Right ventricle myocardium inferior (tissue), 1 donor: ENCODE measurements around the gene TENM4. TPM values are rescaled to one million over a fixed set of nuclear protein-coding genes. Genes with fewer than 3 reads are reported as not detected.

Source experiments
- ATAC-seq: fragments of 200-7000 bp; cut with Tn5 transposase; one replicate; pipeline ENCODE4 v1.9.1; 2020; ENCODE audit warnings: mild to moderate bottlenecking, moderate library complexity
- DNase-seq: peaks from one replicate; pipeline ENCODE4 v3.0.0; 2021; ENCODE audit errors: missing footprints
- intact Hi-C: fragments of 100-400 bp; cut with DNase I; formaldehyde crosslinking; loops from one replicate; pipeline ENCODE4 v1.11.0; 2022
- total RNA-seq: library from RNA; stranded (reverse); fragmentation: NEBNext Ultra II Directional; extraction: Animal tissue kit (Norgen Biotek cat#: 25700); gene quantifications from one replicate; pipeline ENCODE4 v1.2.1, GENCODE V29; 2021
- donor health status: DM: no; HTN: yes; CAD: no; lungs with severe emphysema.

The TENM4 gene
- total RNA-seq, 1 donor from 2014 or later: 0.35 TPM

- ATAC-seq: no peak
- no peak for DNase-seq
- intact Hi-C loops: no loop called here
Measured at GRCh38 chr11:78823588-78823987, 617.2 kb downstream of the TENM4 start.

GRCh38 chr11:78822931-78823423 lies 617.9 kb downstream of the TENM4 start:
- peak; percentile 69 for ATAC-seq

GRCh38 chr11:78821371-78822306 lies 619.2 kb downstream of the TENM4 start:
- ATAC-seq: no peak

More at GRCh38 chr11:78822931-78823423, 617.9 kb downstream of the TENM4 start:
- DNase-seq: peak; percentile 75
- intact Hi-C loops: no loop called here

GRCh38 chr11:78820741-78821140 lies 620.1 kb downstream of the TENM4 start:
- DNase-seq (no peak), ATAC-seq (no peak)
- intact Hi-C loops: no loop called here

More at GRCh38 chr11:78821371-78822306, 619.2 kb downstream of the TENM4 start:
- no peak for DNase-seq
- intact Hi-C loops: no loop called here

GRCh38 chr11:78818201-78818600 lies 622.6 kb downstream of the TENM4 start:
- intact Hi-C loops: no loop called here
- DNase-seq: no peak
- ATAC-seq: no peak

- intact Hi-C loops: no loop called here
- DNase-seq: no peak
- no peak for ATAC-seq
Measured at GRCh38 chr11:78815831-78816230, 625.0 kb downstream of the TENM4 start.

- ATAC-seq: no peak
- no peak for DNase-seq
- intact Hi-C loops: no loop called here
Measured at GRCh38 chr11:78812513-78813293, 628.1 kb downstream of the TENM4 start.

GRCh38 chr11:78810559-78811009 lies 630.2 kb downstream of the TENM4 start:
- ATAC-seq (peak; percentile 67), DNase-seq (no peak)
- intact Hi-C loops: no loop called here

GRCh38 chr11:78809931-78810541 lies 630.8 kb downstream of the TENM4 start:
- intact Hi-C loops: no loop called here
- no peak for ATAC-seq
- DNase-seq: no peak

GRCh38 chr11:78808923-78809322 lies 631.9 kb downstream of the TENM4 start:
- intact Hi-C loops: no loop called here

GRCh38 chr11:78807351-78807750 lies 633.5 kb downstream of the TENM4 start:
- intact Hi-C loops: no loop called here

More at GRCh38 chr11:78808923-78809322, 631.9 kb downstream of the TENM4 start:
- ATAC-seq (no peak), DNase-seq (no peak)

GRCh38 chr11:78806214-78807004 lies 634.4 kb downstream of the TENM4 start:
- DNase-seq (no peak), ATAC-seq (no peak)
- intact Hi-C loops: no loop called here

More at GRCh38 chr11:78807351-78807750, 633.5 kb downstream of the TENM4 start:
- ATAC-seq (no peak), DNase-seq (no peak)

- intact Hi-C loops: loop anchor here (5.0 kb wide), 1 partner anchor 147 kb away; no protein-coding TSS in a partner anchor
- ATAC-seq: no peak
- no peak for DNase-seq
Measured at GRCh38 chr11:78804991-78805390, 635.8 kb downstream of the TENM4 start.

GRCh38 chr11:78803995-78804394 lies 636.8 kb downstream of the TENM4 start:
- intact Hi-C loops: loop anchor here (5.0 kb wide), 1 partner anchor 148 kb away; no protein-coding TSS in a partner anchor

GRCh38 chr11:78802058-78802761 lies 638.6 kb downstream of the TENM4 start:
- no peak for DNase-seq
- intact Hi-C loops: loop anchor here (5.0 kb wide), 1 partner anchor 150 kb away; no protein-coding TSS in a partner anchor
- ATAC-seq: peak; percentile 41

More at GRCh38 chr11:78803995-78804394, 636.8 kb downstream of the TENM4 start:
- ATAC-seq (no peak), DNase-seq (no peak)

GRCh38 chr11:78801161-78801884 lies 639.5 kb downstream of the TENM4 start:
- no peak for DNase-seq
- intact Hi-C loops: loop anchor here (5.0 kb wide), 1 partner anchor 151 kb away; no protein-coding TSS in a partner anchor
- ATAC-seq: peak; percentile 41
